SU-DHL-6 (cell line): ENCODE data around the gene C1QL3.

Source experiments
- H2AFZ ChIP-seq: fragments of 200-600 bp; sonication (generic); 2 replicates; pipeline ENCODE4 v1.6.1; 2014; ENCODE audit warnings: low read depth, mild to moderate bottlenecking, moderate library complexity, mixed read lengths, antibody characterized with exemption, low read length; ENCODE audit not compliant: severe bottlenecking
- H3F3A ChIP-seq: fragments of 200-600 bp; shearing (Covaris generic); 2 replicates; pipeline ENCODE4 v1.6.0; 2016; ENCODE audit warnings: antibody characterized with exemption, mild to moderate bottlenecking; ENCODE audit not compliant: insufficient read depth
- H3K27ac ChIP-seq: fragments of 200-600 bp; sonication (generic); 2 replicates; pipeline ENCODE4 v1.5.1; 2016; ENCODE audit warnings: low read depth, mild to moderate bottlenecking, low read length, moderate library complexity, mixed read lengths
- H3K27me3 ChIP-seq: fragments of 200-600 bp; sonication (generic), shearing (Covaris generic); 2 replicates; pipeline ENCODE4 v1.6.0; 2014; ENCODE audit warnings: mild to moderate bottlenecking, low read length
- H3K36me3 ChIP-seq: fragments of 200-600 bp; sonication (generic); 2 replicates; pipeline ENCODE4 v1.6.1; 2014; ENCODE audit warnings: mild to moderate bottlenecking, low read length, mixed read lengths
- H3K4me2 ChIP-seq: fragments of 300-600, 200-600 bp; shearing (Covaris generic), sonication (generic); 2 replicates; pipeline ENCODE4 v1.6.0; 2014; ENCODE audit warnings: low read length, low read depth, mild to moderate bottlenecking; ENCODE audit not compliant: poor library complexity, severe bottlenecking
- H3K4me3 ChIP-seq: fragments of 200-600 bp; sonication (generic); 2 replicates; pipeline ENCODE4 v1.5.1; 2014; ENCODE audit warnings: antibody characterized with exemption, low read length, mild to moderate bottlenecking, mixed read lengths; ENCODE audit not compliant: insufficient read depth, poor library complexity, severe bottlenecking
- H3K79me2 ChIP-seq: fragments of 200-600 bp; sonication (generic); 2 replicates; pipeline ENCODE4 v1.6.1; 2014; ENCODE audit warnings: mild to moderate bottlenecking, low read length, moderate library complexity; ENCODE audit not compliant: insufficient read depth
- H3K9ac ChIP-seq: fragments of 200-600 bp; sonication (generic); 2 replicates; pipeline ENCODE4 v1.7.0; 2014; ENCODE audit warnings: mild to moderate bottlenecking, low read length
- H3K9me2 ChIP-seq: fragments of 200-600 bp; sonication (generic); replicated peaks from 2 replicates; pipeline ENCODE4 v1.6.1; 2014; ENCODE audit warnings: low read length; ENCODE audit not compliant: insufficient read depth
- H3K9me3 ChIP-seq: fragments of 200-600 bp; sonication (generic); 2 replicates; pipeline ENCODE4 v1.6.1; 2014; ENCODE audit warnings: low read length, mixed read lengths; ENCODE audit not compliant: insufficient read depth
- H4K20me1 ChIP-seq: fragments of 200-600 bp; sonication (generic); 2 replicates; pipeline ENCODE4 v1.6.1; 2014; ENCODE audit warnings: low read depth, mild to moderate bottlenecking, antibody characterized with exemption, low read length, moderate library complexity, mixed read lengths
- CTCF ChIP-seq: fragments of 200-600 bp; sonication (generic); IDR thresholded peaks from one replicate; pipeline ENCODE4 v1.5.1; 2017; ENCODE audit warnings: antibody characterized with exemption, mild to moderate bottlenecking, low read length, moderate library complexity; ENCODE audit not compliant: insufficient read depth, poor library complexity, severe bottlenecking
- EZH2phosphoT487 ChIP-seq: fragments of 200-600 bp; sonication (generic), shearing (Covaris generic); conservative IDR thresholded peaks from 2 replicates; pipeline ENCODE4 v1.6.1; 2018; ENCODE audit warnings: mild to moderate bottlenecking, antibody characterized with exemption, low read length, moderate library complexity, mixed read lengths

The C1QL3 gene

GRCh38 chr10:16547973-16548372 is 26.3 kb upstream of the C1QL3 start:
- H3K9me3 ChIP-seq = no peaks in the 10 kb centered on the region
- no peak overlapping the region for H3K9ac ChIP-seq
- H4K20me1 ChIP-seq = no peaks in the 10 kb centered on the region
- H3K79me2 ChIP-seq = no peaks in the 10 kb centered on the region
- TF ChIP-seq EZH2phosphoT487 (no peak), CTCF (no peak)
- H3K9me2 ChIP-seq = no peaks in the 10 kb centered on the region
- no peak overlapping the region for H3K27ac ChIP-seq
- H3F3A ChIP-seq = no peaks in the 10 kb centered on the region
- H2AFZ ChIP-seq = no peak overlapping the region
- H3K27me3 ChIP-seq = no peaks in the 10 kb centered on the region
- H3K4me2 ChIP-seq = no peak overlapping the region
- H3K36me3 ChIP-seq = no peaks in the 10 kb centered on the region
- no peak overlapping the region for H3K4me3 ChIP-seq

- no peak overlapping the region for H2AFZ ChIP-seq
- TF ChIP-seq EZH2phosphoT487 (no peak), CTCF (peak; percentile 62)
- no peak overlapping the region for H3K27ac ChIP-seq
- H3K79me2 ChIP-seq = no peaks in the 10 kb centered on the region
- no peaks in the 10 kb centered on the region for H3K36me3 ChIP-seq
- no peaks in the 10 kb centered on the region for H4K20me1 ChIP-seq
- H3F3A ChIP-seq = no peaks in the 10 kb centered on the region
- H3K4me3 ChIP-seq = no peak overlapping the region
- no peaks in the 10 kb centered on the region for H3K9me3 ChIP-seq
- H3K9ac ChIP-seq = no peak overlapping the region
- no peaks in the 10 kb centered on the region for H3K27me3 ChIP-seq
- H3K9me2 ChIP-seq = no peaks in the 10 kb centered on the region
- H3K4me2 ChIP-seq = no peak overlapping the region
Measured at GRCh38 chr10:16545116-16545736, 23.5 kb upstream of the C1QL3 start.

- no peaks in the 10 kb centered on the region for H3K9me2 ChIP-seq
- no peak overlapping the region for H2AFZ ChIP-seq
- no peaks in the 10 kb centered on the region for H3K27me3 ChIP-seq
- H3K4me3 ChIP-seq = no peak overlapping the region
- no peak overlapping the region for H3K4me2 ChIP-seq
- TF ChIP-seq CTCF = no peak
- TF ChIP-seq EZH2phosphoT487 = no peak
- no peak overlapping the region for H3K9ac ChIP-seq
- H3K79me2 ChIP-seq = no peaks in the 10 kb centered on the region
- no peaks in the 10 kb centered on the region for H4K20me1 ChIP-seq
- H3K9me3 ChIP-seq = no peaks in the 10 kb centered on the region
- no peaks in the 10 kb centered on the region for H3F3A ChIP-seq
- no peak overlapping the region for H3K27ac ChIP-seq
- no peaks in the 10 kb centered on the region for H3K36me3 ChIP-seq
Measured at GRCh38 chr10:16544591-16544990, 22.9 kb upstream of the C1QL3 start.
